Prostate gland (tissue), 2 donors: ENCODE data around the gene ARV1. TPM values are rescaled to one million over a fixed set of nuclear protein-coding genes. Genes with fewer than 3 reads are reported as not detected.

Experiments
- DNase-seq: peaks from one replicate; pipeline ENCODE4 v3.0.0-alpha.2; 2019; ENCODE audit warnings: low spot score
- H3K27ac ChIP-seq, 2 donors: fragments of 200-600 bp; sonication (generic); 2 replicates each; pipeline ENCODE4 v1.5.1; 2017 to 2019
- H3K27me3 ChIP-seq: fragments of 200-600 bp; sonication (generic); replicated peaks from 2 replicates; pipeline ENCODE4 v1.5.1; 2019; ENCODE audit not compliant: insufficient read depth
- H3K36me3 ChIP-seq, 2 donors: fragments of 200-600 bp; sonication (generic); 1 replicate in 1 of 2; 2 replicates in 1 of 2; pipeline versions ENCODE4 v1.5.1 to v1.8.1; 2017 to 2019
- H3K4me1 ChIP-seq: fragments of 200-600 bp; sonication (generic); replicated peaks from 2 replicates; pipeline ENCODE4 v1.5.1; 2019
- H3K4me3 ChIP-seq, 2 donors: fragments of 200-600 bp; sonication (generic); 2 replicates each; pipeline ENCODE4 v1.5.1; 2017 to 2019
- H3K9me3 ChIP-seq: fragments of 200-600 bp; sonication (generic); 2 replicates; pipeline ENCODE4 v1.5.1; 2017
- CTCF ChIP-seq, 4 experiments: fragments of 200-600 bp in 2 of 4; fragments of 450-650 bp in 2 of 4; sonication (generic) in 2 of 4; IDR thresholded peaks; 1 replicate in 3 of 4; 2 replicates in 1 of 4; pipeline ENCODE4 v1.5.1; 2016 to 2019; ENCODE audit warnings: antibody characterized with exemption in 4 of 4, mild to moderate bottlenecking in 2 of 4, moderate library complexity in 2 of 4
- POLR2A ChIP-seq: fragments of 450-650 bp; IDR thresholded peaks from one replicate; pipeline ENCODE4 v1.6.1; 2016; ENCODE audit warnings: antibody characterized with exemption, mild to moderate bottlenecking
- POLR2AphosphoS5 ChIP-seq: sonication (generic); formaldehyde crosslinking; IDR thresholded peaks from one replicate; pipeline ENCODE4 v1.6.1; 2017; ENCODE audit warnings: antibody characterized with exemption
- WGBS: methylation state at CpG from one replicate; pipeline ENCODE4 v1.1.5; 2018; 5-methylcytosine and 5-hydroxymethylcytosine counted together
- intact Hi-C: fragments of 100-400 bp; cut with DNase I; formaldehyde crosslinking; loops from one replicate; pipeline ENCODE4 v1.14.2; 2022
- total RNA-seq, 2 donors: library from RNA; depleted of rRNA; stranded (reverse); fragments of >200 nt; gene quantifications; one replicate each; pipeline ENCODE4 v1.1.0, GENCODE V29; 2016

The ARV1 gene
- total RNA-seq, 2 donors from 2014 or later = 27.6 to 29.6 TPM

- H3K27ac ChIP-seq = no peak overlapping the region
- H3K4me1 ChIP-seq = no peaks in the 10 kb centered on the region
- intact Hi-C loops = no loop called here
- 69% methylated on average over 3 of the region's 3 CpGs for WGBS
- H3K27me3 ChIP-seq = no peaks in the 10 kb centered on the region
- no peaks in the 10 kb centered on the region for H3K9me3 ChIP-seq
- no peak overlapping the region for H3K4me3 ChIP-seq
- no peak for DNase-seq
- H3K36me3 ChIP-seq = no peaks in the 10 kb centered on the region
- TF ChIP-seq POLR2A (no peak), CTCF (IDR thresholded peaks at IDR 0.05) (no peak), POLR2AphosphoS5 (no peak)
These were observed 30.0 kb upstream of the ARV1 start for GRCh38 chr1:230948903-230949302.

- no peaks in the 10 kb centered on the region for H3K27me3 ChIP-seq
- H3K27ac ChIP-seq = no peak overlapping the region
- no peak overlapping the region for H3K4me3 ChIP-seq
- TF ChIP-seq POLR2AphosphoS5 (no peak), CTCF (IDR thresholded peaks at IDR 0.05) (no peak), POLR2A (no peak)
- H3K9me3 ChIP-seq = no peaks in the 10 kb centered on the region
- WGBS = 45% methylated on average over 3 of the region's 3 CpGs
- DNase-seq = no peak
- H3K36me3 ChIP-seq = no peaks in the 10 kb centered on the region
- no peaks in the 10 kb centered on the region for H3K4me1 ChIP-seq
- intact Hi-C loops = no loop called here
These were observed 28.5 kb upstream of the ARV1 start for GRCh38 chr1:230950404-230950803.

- no peak for DNase-seq
- Histone ChIP-seq H3K9me3 (no peaks in the 10 kb centered on the region), H3K4me1 (no peaks in the 10 kb centered on the region), H3K27ac (no peak overlapping the region), H3K36me3 (no peaks in the 10 kb centered on the region), H3K27me3 (no peaks in the 10 kb centered on the region), H3K4me3 (no peak overlapping the region)
- TF ChIP-seq CTCF (IDR thresholded peaks at IDR 0.05) = no peak
- intact Hi-C loops = no loop called here
- WGBS = 95% methylated on average over 4 of the region's 4 CpGs
These were observed 21.3 kb upstream of the ARV1 start for GRCh38 chr1:230957580-230957989.

GRCh38 chr1:230958370-230958769 is 20.5 kb upstream of the ARV1 start:
- no peak for DNase-seq
- Histone ChIP-seq H3K9me3 (no peaks in the 10 kb centered on the region), H3K27ac (no peak overlapping the region), H3K4me3 (no peak overlapping the region), H3K36me3 (no peaks in the 10 kb centered on the region), H3K4me1 (no peaks in the 10 kb centered on the region), H3K27me3 (no peaks in the 10 kb centered on the region)
- 95% methylated on average over 4 of the region's 4 CpGs for WGBS
- TF ChIP-seq POLR2A (no peak), POLR2AphosphoS5 (no peak)
- intact Hi-C loops = no loop called here

GRCh38 chr1:230964896-230965295 is 14.0 kb upstream of the ARV1 start:
- H3K9me3 ChIP-seq = no peaks in the 10 kb centered on the region
- no peaks in the 10 kb centered on the region for H3K27me3 ChIP-seq
- no peak overlapping the region for H3K4me3 ChIP-seq
- TF ChIP-seq POLR2A (no peak), POLR2AphosphoS5 (no peak), CTCF (IDR thresholded peaks at IDR 0.05) (no peak)
- intact Hi-C loops = no loop called here
- DNase-seq = no peak
- H3K27ac ChIP-seq = no peak overlapping the region
- WGBS = 45% methylated on average over 2 of the region's 2 CpGs
- H3K4me1 ChIP-seq = no peaks in the 10 kb centered on the region
- H3K36me3 ChIP-seq = no peaks in the 10 kb centered on the region
